Activated T-helper 1 cell treated with anti-CD3 and anti-CD28 coated beads, Interleukin-2, amount 50 U/mL, for 16 hours (primary cell): Measurements from ENCODE around the gene NRXN3.

Source experiments
- DNase-seq, 2 donors: peaks; one replicate each; pipeline ENCODE4 v3.0.0-alpha.2; 2020; ENCODE audit warnings: low read depth in 1 of 2, low spot score in 1 of 2

The NRXN3 gene

DNA sequence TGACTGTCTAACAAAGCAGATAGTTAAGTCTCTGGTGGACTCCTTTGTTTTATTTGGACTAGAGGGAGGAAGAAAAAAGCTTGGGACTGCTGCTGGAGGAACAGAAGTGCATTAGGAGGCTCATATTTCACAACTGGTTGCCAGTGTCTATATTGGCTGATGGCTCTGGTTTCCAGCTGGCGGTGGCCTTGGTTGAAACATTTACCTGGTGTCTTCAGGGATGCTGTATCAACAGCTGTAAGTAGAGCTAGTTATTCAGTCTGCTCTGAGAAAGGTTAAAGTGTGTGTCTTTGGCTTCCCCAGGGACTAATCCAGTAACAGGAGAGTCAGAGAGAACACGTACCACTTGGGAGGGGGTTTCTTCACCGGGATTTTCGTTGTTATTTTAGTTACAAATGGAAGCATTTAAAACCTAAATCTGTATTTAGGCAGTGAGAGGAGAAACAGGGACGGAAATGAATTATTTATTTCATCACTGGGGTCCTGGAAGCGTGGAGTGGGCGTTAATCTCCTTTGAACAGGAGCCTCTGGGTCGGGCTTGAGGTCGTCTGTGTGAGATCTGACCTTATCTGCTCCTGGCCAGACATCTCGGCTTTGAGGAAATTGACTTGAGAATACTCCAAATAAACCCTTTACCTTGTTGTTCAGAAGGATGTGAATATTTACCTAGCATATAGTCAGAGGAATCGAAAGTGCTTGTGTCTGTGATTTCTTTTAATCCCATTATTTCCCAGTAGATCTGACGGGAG, 149.9 kb downstream of the NRXN3 start:
- no peak for DNase-seq

DNA sequence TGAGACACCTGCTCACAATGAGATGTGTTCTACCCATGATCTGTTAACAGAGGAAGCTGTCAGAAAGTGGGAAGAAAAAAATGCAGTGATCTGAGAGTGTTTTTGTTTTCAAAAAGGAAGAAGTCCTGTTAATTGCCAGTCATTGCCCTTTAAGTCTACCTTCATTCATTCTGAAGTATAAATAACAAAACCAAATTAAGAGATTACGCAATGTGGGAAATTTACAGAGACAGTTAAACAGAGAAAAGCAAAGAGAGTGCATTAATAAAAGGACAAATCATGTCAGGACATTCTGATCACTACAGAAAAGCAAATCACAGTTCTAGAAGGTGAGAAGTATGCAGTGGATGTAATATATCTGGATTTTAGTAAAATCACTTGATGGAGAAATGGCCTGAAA, 154.2 kb downstream of the NRXN3 start:
- DNase-seq, result no peak

DNA sequence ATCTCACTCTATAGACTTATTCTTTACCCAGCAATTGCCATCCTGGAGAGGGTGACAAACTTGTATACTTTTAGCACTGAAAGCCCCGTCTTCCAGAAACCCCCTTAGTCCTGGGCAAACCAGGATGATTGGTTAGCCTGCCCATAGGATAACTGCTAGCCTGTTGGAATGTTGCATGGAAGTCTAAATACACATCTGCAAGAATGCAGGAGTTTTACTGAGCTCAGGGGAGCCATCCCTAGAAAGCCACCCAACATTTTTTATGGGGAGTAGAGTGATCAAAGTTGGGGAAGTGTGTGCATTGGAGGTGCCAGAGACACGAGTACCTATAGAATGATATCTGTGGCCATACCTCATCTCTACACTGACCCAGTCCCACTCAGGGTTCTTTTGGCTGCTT, 155.7 kb downstream of the NRXN3 start:
- no peak for DNase-seq

DNA sequence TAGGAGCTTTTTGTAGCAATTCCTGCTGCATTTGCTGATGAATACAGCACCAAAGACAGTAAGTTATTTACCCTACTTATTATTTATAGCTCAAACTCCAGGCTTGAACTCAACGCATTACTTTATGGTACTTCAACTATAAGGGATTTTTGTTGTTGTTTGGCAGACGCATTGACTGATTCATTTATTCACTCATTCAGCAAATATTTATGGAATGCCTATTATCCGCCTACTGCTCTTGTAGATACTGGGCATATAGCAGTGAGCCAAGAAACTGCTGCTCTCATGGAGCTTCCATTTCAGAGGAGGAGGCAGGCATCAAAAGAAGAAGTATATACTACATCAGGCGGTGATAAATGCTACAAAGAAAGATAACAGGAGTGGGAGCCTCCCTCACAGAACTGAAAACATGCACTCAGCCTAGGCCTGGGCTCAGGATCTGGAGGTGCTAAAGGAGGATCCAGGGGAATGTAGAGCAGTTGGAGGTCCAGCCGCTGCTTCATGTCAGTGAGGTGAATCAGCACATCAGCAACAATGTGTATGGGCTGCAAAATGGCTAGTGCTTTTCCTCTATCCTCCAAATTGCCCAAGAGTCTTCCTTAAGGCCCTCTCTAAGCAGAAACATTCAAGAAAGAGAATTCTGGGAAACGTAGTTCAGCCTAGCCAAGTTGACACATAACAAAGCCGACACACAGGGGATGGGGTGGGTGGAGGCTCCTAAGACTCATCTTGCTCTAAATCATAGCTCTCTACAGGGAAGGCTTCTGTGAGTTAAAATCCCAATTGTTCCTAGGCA, 157.5 kb downstream of the NRXN3 start:
- DNase-seq, result no peak

DNA sequence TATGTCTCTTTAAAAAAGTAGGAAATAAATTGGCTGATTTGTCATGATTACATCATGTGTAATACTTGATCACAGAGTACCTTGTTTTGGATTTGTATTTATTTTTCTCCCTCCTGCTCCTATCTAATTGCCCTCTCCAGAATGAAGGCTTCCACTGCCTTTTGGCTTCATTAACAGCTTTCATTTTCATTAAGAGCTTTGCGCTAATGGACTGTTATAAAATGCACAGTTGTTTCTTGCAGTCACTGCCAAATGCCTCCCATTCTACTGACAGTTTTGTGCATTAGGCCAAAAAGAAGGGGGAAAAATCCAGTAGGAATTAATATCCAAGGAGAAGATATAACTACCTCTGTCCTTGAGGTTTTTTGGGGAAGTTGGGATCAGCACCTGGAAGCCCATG, 159.2 kb downstream of the NRXN3 start:
- no peak for DNase-seq

DNA sequence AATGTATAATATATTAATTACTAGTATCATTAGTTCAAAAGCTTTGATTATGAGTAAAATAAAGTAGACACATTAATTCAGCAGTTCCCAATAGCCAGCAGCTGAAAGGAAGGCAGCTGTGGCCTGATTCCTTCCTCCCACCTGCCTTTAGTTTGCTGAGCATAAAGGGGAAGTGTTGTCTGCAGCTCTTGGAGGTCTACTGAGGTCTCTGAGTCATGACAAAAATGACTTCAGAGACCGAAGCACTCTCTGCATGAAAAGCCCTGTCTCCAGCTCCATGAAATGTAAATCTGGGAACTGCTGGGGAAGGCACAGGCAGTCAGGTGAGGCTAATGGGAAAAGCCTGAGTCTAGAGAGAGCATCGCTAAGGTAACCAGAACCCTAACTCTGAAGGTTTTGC, 165.4 kb downstream of the NRXN3 start:
- DNase-seq, result no peak

DNA sequence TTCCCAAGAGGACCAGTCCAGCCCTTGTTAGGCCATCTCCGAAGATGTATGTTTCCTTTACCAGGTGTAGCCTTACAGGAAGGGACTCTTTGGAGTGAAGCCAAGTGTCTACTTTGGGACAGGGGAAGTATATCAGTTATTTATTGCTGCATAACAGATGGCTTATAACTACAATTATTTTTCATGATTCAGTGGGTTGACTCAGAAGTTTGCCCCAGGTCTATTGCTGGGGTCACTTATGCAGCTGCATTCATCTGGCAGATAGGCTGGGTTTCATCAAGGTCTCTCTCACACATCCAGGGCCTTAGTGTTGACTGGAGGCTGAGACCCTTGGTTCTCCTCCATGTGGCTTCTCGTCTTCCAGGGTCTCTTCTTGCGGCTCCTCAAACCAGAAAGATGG, 170.1 kb downstream of the NRXN3 start:
- no peak for DNase-seq

DNA sequence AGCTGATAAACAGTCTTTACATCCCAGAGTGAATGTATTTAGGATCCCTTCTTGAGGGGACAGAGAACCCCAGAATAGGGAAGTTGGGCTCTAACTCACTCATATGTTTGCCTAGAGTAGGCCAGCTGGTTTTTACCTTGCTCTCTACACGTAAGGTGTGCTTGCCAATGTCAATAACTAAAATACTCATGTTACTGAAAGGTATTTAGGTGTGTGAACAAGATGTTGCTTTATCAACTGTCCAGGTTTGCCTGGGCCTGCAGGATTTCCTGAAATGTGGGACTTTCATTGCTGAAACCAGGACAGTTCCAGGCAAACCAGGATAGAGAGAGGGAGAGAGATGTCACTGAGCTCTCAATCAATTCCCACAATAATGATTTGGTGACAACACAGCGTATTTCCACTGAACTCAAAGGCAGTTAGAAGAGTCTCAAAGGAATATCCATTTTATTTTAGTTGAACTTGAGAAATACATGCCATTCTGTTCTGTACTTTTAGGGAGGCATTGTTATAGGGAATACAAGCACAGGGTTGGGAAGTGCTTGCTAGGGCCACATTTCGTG, 171.7 kb downstream of the NRXN3 start:
- DNase-seq, result no peak

DNA sequence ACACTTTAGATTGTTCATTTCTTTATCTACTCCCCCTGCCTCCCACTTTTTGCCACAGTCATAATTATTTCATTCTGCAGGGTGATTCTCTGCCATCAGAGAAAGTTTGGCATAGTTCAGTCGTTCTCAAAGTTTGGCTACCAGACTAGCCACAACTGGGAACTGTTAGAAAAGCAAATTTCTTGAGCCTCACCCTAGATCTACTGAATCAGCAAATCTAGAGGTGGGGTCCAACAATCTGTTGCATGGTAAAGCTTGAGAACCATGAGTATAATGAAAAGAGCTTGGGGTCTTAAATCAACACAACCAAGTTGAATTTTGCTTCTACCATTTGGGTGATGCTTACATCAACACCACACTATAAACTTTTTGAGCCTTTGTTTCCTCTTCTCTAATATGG, 172.7 kb downstream of the NRXN3 start:
- no peak for DNase-seq

DNA sequence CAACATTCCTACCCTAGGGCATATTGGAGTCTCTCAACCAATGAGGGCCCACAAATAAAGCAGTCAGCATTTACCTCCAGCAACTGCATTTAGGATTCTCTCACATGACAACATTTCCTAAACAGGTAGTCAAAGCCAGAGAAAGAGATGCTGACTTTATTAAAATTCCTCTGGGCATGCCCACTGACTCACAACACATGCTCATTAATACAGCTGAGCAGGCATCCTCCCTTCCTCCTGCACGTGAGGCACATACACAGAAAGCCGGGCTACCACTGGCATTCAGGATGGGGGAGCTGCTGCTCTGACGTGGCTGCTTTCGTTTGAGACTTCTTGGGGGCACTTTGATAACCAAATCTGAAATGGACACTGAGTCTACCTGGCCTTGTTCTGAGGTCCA, 174.1 kb downstream of the NRXN3 start:
- DNase-seq, result no peak

DNA sequence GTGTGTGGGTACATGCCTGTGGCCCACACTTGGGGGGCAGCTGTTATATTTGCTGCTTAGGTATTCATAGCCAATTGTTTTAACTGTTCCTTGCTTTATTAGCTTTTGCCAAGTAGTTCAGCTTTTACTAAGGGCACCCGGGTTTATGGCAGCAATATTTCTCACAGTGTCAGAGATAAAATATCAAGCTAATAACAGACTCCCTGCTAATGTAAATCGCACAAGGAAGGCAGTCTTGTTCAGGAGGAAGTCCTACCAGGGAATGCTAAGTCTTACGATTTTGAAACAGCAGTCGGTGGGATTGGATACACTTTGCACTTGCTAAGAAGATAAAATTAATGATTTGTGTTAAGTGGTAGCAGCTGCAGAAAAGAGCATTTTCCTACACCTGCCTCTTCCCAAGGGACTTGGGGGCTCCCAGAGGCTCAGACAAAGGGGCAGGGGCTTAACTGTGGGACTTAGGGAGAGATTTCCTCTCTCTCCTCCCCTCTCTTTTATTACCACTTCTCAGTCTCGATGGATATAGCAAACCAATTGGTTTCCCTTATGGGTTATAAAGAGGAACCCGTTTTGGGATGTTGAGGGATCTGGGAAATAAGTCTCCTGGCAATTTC, 175.1 kb downstream of the NRXN3 start:
- DNase-seq, result no peak

DNA sequence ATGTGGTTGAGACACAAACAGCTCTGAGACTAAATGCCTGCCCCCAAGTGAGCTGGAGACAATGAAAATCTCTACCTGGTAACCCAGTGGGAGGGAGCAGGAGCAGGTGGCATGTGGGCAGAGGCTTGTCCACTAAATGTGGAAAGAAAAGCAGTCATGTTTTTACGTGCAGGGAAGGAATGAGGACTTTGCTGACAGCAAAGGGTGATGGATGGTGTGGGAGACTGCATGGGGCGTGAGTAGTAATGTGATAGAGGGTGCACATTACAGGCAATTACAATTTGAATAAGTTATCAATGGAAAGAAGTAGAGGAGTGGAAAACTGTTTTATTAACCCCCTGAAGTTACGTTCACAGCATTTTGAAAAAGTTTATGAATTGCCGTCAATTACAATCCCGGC, 176.6 kb downstream of the NRXN3 start:
- no peak for DNase-seq

DNA sequence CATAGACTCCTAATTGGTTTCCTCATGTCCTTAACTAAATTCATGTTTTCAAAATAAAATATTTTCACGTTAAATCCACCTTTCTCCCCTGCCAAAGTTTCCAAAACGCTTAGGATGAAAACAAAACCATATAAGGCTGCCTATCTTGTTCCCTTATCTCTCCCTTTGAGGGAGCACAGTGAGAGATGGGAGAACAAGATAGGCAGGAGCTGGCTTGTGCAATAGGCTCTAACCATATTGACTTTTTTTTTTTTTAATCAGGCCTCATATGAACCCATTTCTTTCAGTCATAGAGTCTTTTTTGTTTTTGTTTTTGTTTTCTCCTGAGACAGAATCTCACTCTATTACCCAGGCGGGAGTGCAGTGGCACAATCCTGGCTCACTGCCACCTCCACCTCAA, 184.9 kb downstream of the NRXN3 start:
- no peak for DNase-seq

DNA sequence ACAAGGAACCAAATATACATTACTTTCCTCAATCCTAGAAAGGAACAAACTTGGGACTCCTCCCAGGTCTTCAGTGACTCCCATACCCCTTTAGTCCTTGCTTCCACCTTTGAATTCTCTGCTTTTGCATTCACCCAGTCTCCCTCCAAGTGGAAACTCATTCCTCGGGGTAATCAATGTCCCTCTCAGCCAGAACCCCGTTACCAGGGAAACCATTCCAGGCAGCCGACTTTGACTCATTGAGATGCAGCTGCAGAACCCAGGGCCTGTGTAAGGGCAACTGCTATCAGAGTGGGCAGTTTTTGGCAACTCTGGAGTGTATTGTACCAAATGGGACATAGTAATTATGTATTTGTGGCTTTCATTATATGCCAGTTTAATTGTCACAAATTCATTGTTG, 186.2 kb downstream of the NRXN3 start:
- DNase-seq, result no peak

DNA sequence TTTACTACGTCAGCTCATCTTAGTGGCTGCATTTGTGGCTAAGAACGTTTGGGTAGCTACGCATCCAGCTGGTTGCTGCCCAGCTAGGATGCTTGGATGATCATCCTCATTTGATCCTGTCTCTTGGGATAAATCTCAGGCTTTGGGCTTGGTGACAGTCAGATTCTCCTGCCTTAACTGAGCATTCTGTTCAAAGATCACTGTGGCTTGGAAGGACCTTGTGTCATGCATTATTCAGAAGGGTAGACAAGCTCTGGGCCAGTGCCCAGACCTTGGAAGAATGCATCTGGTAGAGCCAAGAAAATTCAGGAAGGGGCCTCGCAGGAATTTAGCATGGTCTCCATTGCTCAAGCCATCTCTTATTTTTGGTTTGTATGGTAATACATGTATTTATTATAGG, 188.4 kb downstream of the NRXN3 start:
- DNase-seq, result no peak

DNA sequence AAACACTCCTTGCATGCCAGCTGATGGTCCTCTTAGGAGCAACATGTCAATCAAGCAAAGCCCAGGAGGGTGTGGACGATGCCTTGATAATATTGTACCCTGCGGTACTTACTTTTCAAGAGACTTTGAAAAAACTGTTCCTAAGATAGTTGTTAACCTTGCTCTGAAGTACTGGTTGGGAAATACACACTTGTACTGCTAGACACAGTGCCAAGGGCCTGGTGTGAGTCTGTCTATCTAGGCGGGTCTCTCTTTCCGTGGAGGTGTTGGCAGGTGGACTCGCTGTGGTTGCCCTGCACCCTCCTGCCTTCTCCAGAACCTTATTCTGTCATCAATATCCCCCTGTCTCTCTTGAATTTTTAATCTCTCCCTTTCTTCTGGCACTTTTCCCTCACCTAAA, 189.4 kb downstream of the NRXN3 start:
- DNase-seq, result no peak

DNA sequence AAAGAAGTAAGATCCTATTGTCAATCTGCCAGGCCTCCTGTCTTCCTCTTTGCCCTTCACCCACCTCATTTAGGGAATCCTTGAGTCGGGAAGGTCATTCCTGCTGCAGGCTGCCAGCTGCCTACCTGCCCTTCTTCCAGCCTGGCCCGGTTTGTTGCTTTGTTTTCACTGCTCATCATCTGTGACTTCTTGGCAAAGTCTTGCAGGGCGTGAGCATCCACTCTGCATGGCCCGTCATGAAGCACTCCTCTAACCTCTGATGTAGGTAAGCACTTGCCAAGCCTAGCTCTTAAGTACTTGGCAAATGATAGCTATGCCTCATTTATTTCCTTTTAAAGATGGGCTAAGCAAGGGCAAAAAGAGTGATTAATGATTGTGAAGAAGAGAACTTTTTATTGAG, 192.8 kb downstream of the NRXN3 start:
- DNase-seq, result no peak

DNA sequence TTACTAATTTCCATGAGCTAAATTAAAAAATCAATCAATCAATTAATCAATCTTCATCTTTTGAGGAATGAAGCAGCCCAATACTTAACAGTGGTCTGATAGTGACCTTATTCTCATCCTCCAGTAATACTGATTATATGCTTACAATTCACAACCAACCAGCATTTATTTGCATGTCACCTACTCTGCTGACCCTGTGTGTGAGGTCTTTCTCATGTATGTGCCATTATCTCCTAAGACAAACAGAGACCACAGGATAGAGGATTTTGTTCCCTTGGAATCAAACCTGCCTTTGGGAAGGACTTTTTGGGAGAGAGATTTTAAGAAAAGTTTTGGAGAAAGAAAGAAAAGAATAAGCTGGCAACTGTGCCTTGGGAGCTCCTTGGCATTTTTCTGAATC, 197.2 kb downstream of the NRXN3 start:
- DNase-seq, result no peak

DNA sequence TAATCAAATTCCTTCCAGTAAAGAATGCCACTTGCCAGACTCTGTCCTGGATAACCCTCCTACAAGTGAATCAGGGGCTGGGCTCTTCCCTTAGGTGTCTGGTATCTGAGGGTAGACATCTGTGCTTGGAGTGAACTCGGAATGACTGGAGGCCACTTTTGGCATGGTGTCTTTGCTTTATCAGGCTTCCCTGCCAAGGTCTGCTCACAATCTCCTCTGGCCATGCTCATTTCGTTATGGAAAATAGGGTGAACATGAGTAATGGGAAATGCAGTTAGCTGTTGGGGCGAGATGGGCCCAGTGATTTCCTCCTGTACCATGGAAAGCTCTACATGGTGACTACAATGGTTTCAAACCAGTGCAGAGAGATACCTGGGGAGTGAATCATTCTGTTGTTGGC, 212.9 kb downstream of the NRXN3 start:
- DNase-seq, result no peak

DNA sequence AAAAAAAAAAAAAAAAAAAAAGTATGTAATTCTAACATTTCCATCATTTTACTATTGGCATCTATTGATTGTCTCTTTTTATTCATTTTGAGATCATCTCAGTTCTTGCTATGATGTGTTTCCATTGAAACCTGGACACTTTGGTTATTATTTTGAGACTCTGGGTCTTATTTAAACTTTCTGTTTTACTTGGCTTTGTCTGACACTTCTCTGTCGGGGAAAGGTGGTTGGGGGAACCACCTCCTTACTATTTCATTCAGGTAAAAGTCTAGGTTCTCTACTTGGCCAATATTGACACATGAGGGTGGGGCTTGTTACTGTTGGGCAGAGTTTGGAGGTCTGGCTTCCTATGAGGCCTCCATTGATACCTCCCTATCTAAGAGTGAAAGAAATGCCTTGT, 228.0 kb downstream of the NRXN3 start:
- no peak for DNase-seq

DNA sequence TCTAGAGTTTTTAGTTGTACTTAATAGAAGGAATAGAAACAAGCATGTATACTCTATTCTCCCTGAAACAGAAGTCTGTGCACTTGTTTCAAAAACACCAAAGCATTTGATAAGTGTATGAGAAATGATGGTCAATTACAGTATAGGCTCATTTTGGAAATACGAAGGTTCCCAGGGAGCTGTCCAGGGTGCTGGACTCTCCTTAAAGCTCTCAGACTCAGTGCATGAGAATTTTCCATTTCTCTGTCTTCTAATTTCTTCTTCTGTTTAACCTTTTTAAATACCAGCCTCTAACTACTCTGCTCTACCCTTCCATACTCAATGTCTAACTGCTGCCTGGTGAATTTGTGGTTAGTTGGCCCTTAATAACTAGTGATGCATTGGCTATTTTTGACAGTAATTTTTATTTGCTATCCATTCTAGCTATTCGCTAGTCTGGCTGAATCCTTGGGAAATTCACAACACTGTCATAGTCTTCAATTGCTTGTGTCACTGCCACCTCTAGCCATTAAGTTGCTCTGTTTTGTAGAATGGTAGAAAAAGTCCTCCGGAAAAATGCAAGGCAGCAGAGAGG, 229.2 kb downstream of the NRXN3 start:
- DNase-seq, result no peak

DNA sequence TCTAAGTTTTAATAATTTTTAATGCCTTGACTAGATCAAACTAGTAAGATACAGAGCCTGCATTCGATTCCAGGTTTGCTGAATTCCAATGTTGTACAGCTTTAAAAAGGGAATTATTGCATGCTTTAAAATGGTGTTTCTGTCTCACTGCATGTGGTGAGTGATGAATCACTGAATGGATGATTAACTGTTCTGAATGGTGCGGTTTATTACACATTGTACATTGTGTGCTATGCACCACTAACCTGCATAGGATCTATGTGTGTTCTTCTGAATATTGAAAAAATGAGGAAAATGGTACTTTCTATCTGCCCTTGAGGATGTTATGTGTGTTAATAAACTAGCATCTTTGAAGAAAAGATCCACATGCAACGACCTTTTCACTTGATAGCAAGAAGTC, 231.7 kb downstream of the NRXN3 start:
- no peak for DNase-seq
